Cardiac fibroblast (primary cell): ENCODE results near the gene PAX2.

Experiments
- DNase-seq, 2 donors: peaks; one replicate each; pipeline versions ENCODE4 v3.0.0 to v3.0.0-alpha.2; 2010; ENCODE audit warnings: low read depth in 2 of 2
- H3K4me3 ChIP-seq, 2 donors: replicated peaks in 1 of 2; 1 replicate in 1 of 2; 2 replicates in 1 of 2; pipeline ENCODE4 v1.5.1; 2011; ENCODE audit warnings: low read depth in 2 of 2, low read length in 2 of 2, mild to moderate bottlenecking in 2 of 2, moderate library complexity in 1 of 2
- CTCF ChIP-seq: IDR thresholded peaks from one replicate; pipeline ENCODE4 v1.5.1; 2011; ENCODE audit warnings: low read depth, mild to moderate bottlenecking, low read length, inconsistent platforms

Gene PAX2

GRCh38 chr10:100810091-100810834 is 64.9 kb downstream of the PAX2 start:
- H3K4me3 ChIP-seq = no peak overlapping the region
- no peak for DNase-seq
- no peak for TF ChIP-seq CTCF

- DNase-seq = no peak
- no peak for TF ChIP-seq CTCF
- H3K4me3 ChIP-seq = no peak overlapping the region
Measured at GRCh38 chr10:100810835-100811116, 65.4 kb downstream of the PAX2 start.

- H3K4me3 ChIP-seq = no peak overlapping the region
- TF ChIP-seq CTCF = no peak
- no peak for DNase-seq
Measured at GRCh38 chr10:100811261-100811660, 65.9 kb downstream of the PAX2 start.

- no peak for DNase-seq
- no peak for TF ChIP-seq CTCF
Measured at GRCh38 chr10:100811752-100812750, 66.7 kb downstream of the PAX2 start.

GRCh38 chr10:100812978-100813377 is 67.6 kb downstream of the PAX2 start:
- DNase-seq = no peak
- H3K4me3 ChIP-seq = no peak overlapping the region
- TF ChIP-seq CTCF = no peak

More at GRCh38 chr10:100811752-100812750, 66.7 kb downstream of the PAX2 start:
- H3K4me3 ChIP-seq = no peak overlapping the region

- DNase-seq = no peak
- H3K4me3 ChIP-seq = no peak overlapping the region
- TF ChIP-seq CTCF = no peak
Measured at GRCh38 chr10:100814751-100815474, 69.5 kb downstream of the PAX2 start.
